NCI-H1694 treated with DMSO at 0.1 percent for 48 hours (cell line): ENCODE data around the gene ZNF222.
A peak's percentile ranks its signal among the peaks of the same experiment; 100 is the strongest.

Source experiments
- DNase-seq: peaks from one replicate; lab custom pipeline; 2025; lab: John Stamatoyannopoulos, UW

ZNF222 gene

DNA sequence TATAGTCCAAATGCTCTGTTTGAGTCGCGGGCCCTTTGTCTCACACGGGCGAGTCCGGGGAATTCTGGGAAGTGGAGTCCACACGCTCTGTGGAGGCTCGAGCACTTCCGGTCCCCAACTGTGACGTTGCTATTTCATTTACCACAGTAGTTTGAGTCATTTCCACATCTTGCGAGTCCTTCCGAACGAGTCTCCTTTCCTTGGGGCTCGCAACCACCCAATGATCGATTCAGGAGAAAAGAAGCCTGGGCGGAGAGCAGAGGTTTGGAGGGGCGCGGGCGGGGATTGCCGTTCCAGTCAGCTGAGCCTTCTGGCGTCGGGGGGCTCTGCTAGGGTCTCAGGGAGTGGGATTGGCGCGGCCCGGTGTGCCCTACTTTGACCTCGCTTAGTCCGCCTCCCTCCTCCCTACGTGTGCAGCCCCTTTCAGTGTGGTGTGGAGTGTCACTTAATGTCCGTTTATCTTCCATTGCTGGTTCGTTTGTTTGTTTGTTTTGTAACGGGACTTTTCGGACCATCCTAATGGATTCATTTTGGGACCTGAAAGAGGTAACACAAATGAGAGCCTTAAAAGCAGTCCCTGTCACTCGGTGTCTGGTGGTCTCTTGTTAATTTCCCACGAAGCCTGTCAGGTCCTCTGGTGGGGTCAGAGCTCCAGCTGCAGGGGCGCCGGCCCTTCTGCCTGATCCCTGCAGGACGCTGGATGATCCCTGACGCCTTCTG is at the start of gene ZNF222:
Gene ZNF222 (plus strand): TSS at position 163 of the 720 bp plus-strand sequence. CDS start 58 bp downstream, at position 221.
- peak; percentile 60 for DNase-seq

DNA sequence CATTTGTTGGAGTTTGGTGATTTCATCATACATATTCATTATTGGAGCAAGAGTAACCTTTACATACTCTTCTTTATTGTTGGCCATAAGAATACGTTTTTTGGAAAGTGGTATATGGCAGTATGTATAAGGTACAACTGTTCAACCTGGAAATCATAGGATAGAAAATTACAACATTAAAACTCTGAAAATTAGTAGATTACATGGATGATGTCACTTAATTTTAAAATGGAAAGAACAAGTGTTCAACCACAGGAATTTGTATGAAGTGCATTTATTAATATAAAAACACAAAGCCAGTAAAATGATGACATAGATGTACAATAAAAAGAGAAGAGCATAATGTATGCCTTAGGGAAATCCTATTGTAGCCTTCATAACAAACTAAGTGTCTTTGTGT is 48.4 kb upstream of the ZNF222 start:
- DNase-seq: no peak

GRCh38 chr19:43983544-43983911 is 41.7 kb upstream of the ZNF222 start:
- no peak for DNase-seq

GRCh38 chr19:43983912-43984686 is 41.1 kb upstream of the ZNF222 start, which contains the start of gene ZNF155:
ZNF155 (plus strand) TSS chr19:43984188; CDS start chr19:43988544, 4,356 bp downstream.
- peak; percentile 93 for DNase-seq

GRCh38 chr19:43984687-43985000 is 40.5 kb upstream of the ZNF222 start:
- no peak for DNase-seq

DNA sequence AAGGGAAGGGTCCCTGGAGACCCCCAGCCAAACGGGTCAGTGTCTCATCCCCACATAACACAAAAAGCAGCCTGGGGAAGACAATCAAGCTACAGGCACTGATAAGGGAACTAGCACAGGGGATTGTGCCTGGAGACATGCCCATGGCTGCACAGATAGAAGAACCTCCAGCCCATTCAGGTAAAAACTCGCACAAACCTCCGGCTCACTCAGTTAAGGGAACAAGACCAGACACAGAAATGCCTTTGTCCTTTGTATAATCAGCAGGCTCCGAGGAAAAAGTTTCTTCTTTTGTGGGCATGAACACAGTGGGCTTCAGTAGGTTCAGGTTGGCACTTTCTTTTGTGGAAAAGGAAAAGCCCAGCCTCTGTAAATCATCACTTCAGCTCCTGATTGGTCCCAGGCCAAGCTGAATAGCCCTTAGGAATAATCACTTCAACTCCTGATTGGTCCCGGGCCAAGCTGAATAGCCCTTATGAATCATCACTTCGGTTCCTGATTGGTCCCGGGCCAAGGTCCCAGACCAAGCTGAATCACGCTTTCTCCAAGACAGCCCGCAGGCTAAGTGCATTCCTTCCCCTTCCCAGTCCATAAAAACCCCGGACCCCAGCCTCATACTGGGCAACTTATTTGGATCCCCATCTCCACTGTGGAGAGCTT is 27.4 kb upstream of the ZNF222 start:
- DNase-seq: no peak

GRCh38 chr19:44002212-44002565 is 23.0 kb upstream of the ZNF222 start:
- no peak for DNase-seq

DNA sequence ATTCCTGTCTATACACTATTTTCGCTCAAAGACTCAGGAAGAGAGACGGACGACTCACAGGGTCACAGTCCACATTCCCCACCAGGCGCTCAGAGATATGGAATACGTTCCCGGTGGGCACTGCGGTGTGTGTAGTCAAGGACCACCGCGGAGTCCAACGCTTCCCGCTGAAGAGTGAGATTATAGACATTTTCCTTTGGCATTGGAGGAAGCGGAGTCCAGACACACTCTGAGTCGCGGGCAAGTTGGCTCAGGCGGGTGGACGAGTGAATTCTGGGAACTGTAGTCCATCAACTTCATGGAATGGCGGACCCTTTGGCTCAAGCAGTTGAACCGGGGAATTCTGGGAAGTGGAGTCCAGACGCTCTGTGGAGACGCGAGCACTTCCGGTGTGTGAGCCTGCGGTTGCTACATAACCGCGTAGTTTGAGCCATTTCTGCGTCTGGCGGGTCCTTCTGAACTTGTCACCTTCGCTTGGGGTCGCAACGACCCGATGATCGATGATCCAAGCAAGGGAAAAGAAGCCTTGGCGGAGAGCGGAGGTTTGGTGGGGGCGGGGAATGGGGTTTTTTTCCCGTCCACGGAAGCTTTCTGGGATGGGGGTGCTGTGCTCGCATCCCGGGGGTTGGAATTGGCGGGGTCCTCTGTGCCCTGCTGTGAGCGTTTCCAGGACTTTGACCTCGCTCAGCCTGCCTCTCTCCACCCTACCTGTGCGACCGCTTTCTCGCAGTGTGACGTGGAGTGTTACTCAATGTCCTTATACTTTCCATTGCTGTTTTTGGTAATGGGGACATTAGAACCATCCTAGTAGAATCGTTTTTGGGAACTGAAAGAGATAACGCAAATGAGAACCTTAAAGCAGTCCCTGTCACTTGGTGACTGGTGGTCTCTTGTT is 22.4 kb upstream of the ZNF222 start, which contains the start of gene ZNF230:
Gene ZNF230 (plus strand): TSS at position 392 of the 895 bp plus-strand sequence. CDS start 4,122 bp downstream, outside the sequence.
- DNase-seq: peak; percentile 92

GRCh38 chr19:44003461-44004009 is 21.6 kb upstream of the ZNF222 start:
- DNase-seq: no peak

GRCh38 chr19:44005973-44006372 is 19.2 kb upstream of the ZNF222 start:
- DNase-seq: no peak

- DNase-seq: no peak
Measured at GRCh38 chr19:44007473-44007872, 17.7 kb upstream of the ZNF222 start.

- no peak for DNase-seq
Measured at GRCh38 chr19:44010468-44010867, 14.7 kb upstream of the ZNF222 start.

DNA sequence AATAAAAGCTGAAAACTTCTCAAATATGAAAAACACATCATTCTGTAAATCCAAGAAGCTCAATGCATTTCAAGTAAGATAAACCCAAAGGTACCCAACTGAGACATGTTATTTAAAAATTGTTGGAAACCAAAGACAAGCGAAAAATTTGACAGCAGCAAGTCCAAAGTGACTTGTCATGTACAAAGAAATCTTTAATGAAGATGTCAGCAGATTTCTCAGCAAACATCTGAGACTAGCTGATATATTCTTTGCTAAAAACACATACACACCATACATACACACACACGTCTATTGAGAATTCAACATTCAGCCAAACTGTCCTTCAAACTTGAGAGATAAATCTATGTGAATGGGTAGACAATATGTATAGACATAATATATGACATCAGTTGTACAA is 5.7 kb upstream of the ZNF222 start:
- no peak for DNase-seq

- no peak for DNase-seq
Measured at GRCh38 chr19:44021221-44021620, 4.0 kb upstream of the ZNF222 start.

DNA sequence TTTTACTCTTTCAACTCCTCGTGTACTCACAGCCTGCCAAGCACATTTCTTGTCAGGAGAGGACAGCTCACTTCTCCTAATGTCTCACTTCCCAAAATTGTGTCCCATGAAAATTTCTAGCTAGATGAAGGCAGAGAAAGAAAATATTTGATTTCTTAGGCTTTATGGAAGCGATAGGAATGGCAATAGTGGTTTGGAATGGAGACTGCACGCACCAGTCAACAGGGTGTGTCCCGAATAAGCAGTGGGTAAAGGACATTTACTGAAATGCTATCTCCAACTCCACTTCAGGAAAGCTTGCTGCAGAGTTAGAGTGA is 321 bp upstream of the ZNF222 start:
- DNase-seq: peak; percentile 32

DNA sequence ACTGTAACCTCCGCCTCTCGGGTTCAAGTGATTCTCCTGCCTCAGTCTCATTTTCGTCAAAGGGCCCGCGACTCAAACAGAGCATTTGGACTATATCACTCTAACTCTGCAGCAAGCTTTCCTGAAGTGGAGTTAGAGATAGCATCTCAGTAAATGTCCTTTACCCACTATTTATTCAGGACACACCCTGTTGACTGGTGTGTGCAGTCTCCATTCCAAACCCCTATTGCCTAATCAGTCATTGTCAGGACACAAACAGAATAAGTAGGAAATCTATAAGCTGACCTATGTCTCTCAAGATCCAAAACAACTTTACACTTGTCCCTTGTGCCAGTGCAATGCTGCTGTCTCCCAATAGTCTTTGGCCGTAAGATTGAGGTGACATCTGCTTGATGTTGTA is 1.4 kb downstream of the ZNF222 start:
- no peak for DNase-seq

DNA sequence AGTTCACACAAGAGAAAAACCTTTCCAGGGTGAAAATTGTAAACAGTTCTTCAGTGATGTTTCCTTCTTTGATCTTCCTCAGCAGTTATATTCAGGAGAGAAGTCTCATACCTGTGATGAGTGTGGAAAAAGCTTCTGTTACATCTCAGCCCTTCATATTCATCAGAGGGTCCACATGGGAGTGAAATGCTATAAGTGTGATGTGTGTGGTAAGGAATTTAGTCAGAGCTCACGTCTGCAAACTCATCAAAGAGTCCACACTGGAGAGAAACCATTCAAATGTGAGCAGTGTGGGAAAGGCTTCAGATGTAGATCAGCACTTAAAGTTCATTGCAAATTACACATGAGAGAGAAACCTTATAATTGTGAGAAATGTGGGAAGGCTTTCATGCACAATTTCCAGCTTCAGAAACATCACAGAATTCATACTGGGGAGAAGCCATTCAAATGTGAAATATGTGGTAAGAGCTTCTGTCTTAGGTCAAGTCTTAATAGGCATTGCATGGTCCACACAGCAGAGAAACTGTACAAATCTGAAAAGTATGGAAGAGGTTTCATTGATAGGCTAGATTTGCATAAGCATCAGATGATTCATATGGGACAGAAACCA is 6.9 kb downstream of the ZNF222 start:
- DNase-seq: no peak

DNA sequence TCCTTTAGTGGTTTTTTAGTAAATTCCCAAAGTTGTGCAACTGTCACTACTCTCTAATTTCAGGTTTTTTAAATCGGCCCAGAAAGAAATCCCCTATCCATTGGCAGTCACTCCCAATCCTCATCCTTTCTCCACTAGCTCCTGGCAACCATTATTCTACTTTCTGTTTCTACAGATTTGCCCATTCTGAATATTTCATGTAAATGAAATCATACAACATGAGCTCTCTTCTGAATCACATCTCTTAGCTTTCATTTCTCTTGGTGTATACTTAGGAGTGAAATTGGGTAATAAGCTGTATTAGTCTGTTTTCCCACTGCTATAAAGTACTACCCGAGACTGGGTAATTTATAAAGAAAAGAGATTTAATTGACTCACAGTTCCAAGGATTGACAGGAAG is 17.0 kb downstream of the ZNF222 start:
- DNase-seq: no peak

DNA sequence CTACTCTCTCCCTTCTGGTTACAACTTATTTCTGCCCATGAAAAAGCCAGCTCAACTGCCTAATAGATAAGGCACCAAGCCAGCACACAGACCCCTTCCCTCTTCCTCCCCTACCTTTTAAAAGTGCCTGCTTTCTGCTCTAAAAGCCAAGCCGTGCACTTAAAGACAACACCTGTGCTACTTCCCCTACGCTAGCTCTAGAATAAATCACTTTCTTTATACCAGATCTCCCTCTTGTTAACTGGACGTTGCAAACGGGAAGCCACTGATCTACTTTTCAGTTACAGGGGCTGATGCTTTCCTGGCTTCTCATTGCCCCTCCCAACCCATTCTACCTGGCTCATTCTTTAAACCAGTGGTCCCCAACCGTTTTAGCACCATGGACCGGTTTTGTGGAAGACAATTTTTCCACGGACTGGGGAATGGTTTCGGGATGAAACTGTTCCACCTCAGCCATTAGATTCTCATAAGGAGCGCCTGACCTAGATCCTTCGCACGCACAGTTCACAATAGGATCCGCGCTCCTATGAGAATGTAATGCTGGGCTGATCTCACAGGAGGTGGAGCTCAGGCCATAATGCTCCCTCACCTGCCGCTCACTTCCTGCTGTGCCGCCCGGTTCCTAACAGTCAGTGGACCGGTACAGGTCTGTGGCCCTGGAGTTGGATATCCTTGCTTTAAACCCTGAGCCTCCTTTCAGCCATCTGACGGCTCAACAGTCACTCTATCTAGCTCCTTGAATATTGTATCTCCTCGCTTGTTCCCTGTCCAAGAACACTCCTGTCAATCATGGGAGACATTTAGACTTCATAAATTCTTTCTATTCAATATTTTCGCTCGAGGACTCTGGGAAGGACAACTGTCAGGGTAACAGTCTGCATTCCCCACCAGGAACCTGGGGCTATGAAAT is 25.8 kb downstream of the ZNF222 start:
- no peak for DNase-seq
